NB4 (cell line): ENCODE measurements around the gene ANP32B.
"Not testable (repeated sequence)": the region's sequence is repeated elsewhere in the genome, so short reads cannot be mapped to it uniquely, and the experiment has no call there.

ENCODE experiments used
- DNase-seq: peaks from one replicate; pipeline ENCODE4 v3.0.0; 2010; ENCODE audit warnings: low read depth
- H3K4me3 ChIP-seq: one replicate; pipeline ENCODE4 v1.5.1; 2011; ENCODE audit warnings: mild to moderate bottlenecking, low read depth, low read length, moderate library complexity
- MYC ChIP-seq: IDR thresholded peaks from 2 replicates; pipeline ENCODE4 v1.6.1; 2011; ENCODE audit warnings: low read depth, low read length
- POLR2A ChIP-seq: IDR thresholded peaks from 2 replicates; pipeline ENCODE4 v1.6.1; 2011; ENCODE audit warnings: mild to moderate bottlenecking; ENCODE audit not compliant: insufficient read length; ENCODE audit errors: extremely low read depth
- TF ChIP-seq, protein P1 (sequence below): IDR thresholded peaks from one replicate; pipeline ENCODE4 v1.5.1; 2012; ENCODE audit warnings: low read depth, low read length
- TF ChIP-seq, protein P2 (sequence below): IDR thresholded peaks from 2 replicates; pipeline ENCODE4 v1.6.1; 2011; ENCODE audit warnings: low read depth, low read length

Gene ANP32B

DNA sequence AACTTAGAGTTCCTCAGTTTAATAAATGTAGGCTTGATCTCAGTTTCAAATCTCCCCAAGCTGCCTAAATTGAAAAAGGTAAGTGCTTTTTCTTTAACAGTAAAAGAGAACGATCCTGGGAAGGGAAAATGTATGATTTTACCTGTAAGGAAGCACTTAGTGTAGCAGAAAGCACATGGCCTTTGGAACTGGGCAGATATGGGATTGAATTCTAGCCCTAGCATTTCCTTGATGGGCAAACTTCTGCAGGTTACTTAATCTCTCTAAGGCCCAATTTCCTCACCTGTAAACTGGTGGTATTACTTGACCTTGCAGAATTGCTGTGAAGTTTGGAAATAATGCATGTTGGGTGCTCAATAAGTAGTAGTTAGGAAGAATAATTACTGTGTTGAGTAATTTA, 11.6 kb downstream of the ANP32B start:
- no peak for DNase-seq
- TF ChIP-seq, protein P1, sequence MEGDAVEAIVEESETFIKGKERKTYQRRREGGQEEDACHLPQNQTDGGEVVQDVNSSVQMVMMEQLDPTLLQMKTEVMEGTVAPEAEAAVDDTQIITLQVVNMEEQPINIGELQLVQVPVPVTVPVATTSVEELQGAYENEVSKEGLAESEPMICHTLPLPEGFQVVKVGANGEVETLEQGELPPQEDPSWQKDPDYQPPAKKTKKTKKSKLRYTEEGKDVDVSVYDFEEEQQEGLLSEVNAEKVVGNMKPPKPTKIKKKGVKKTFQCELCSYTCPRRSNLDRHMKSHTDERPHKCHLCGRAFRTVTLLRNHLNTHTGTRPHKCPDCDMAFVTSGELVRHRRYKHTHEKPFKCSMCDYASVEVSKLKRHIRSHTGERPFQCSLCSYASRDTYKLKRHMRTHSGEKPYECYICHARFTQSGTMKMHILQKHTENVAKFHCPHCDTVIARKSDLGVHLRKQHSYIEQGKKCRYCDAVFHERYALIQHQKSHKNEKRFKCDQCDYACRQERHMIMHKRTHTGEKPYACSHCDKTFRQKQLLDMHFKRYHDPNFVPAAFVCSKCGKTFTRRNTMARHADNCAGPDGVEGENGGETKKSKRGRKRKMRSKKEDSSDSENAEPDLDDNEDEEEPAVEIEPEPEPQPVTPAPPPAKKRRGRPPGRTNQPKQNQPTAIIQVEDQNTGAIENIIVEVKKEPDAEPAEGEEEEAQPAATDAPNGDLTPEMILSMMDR: no peak
- TF ChIP-seq POLR2A (no peak), MYC (no peak)
- TF ChIP-seq, protein P2, sequence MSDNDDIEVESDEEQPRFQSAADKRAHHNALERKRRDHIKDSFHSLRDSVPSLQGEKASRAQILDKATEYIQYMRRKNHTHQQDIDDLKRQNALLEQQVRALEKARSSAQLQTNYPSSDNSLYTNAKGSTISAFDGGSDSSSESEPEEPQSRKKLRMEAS: no peak
- no peak overlapping the region for H3K4me3 ChIP-seq

DNA sequence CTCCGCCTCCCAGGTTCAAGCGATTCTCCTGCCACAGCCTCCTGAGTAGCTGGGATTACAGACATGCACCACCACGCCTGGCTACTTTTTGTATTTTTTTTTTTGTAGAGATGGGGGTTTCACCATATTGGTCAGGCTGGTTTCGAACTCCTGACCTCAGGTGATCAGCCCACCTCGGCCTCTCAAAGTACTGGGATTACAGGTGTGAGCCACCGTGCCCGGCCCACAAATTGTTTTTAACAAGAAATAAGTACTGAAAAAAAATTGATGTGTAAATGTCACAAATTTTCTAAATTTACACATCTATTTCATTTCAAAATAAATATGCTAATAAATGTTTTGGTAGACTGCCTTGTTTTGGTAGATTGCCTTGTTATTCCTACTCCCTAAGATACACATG, 13.5 kb downstream of the ANP32B start:
- DNase-seq, H3K4me3 ChIP-seq: not testable (repeated sequence)

DNA sequence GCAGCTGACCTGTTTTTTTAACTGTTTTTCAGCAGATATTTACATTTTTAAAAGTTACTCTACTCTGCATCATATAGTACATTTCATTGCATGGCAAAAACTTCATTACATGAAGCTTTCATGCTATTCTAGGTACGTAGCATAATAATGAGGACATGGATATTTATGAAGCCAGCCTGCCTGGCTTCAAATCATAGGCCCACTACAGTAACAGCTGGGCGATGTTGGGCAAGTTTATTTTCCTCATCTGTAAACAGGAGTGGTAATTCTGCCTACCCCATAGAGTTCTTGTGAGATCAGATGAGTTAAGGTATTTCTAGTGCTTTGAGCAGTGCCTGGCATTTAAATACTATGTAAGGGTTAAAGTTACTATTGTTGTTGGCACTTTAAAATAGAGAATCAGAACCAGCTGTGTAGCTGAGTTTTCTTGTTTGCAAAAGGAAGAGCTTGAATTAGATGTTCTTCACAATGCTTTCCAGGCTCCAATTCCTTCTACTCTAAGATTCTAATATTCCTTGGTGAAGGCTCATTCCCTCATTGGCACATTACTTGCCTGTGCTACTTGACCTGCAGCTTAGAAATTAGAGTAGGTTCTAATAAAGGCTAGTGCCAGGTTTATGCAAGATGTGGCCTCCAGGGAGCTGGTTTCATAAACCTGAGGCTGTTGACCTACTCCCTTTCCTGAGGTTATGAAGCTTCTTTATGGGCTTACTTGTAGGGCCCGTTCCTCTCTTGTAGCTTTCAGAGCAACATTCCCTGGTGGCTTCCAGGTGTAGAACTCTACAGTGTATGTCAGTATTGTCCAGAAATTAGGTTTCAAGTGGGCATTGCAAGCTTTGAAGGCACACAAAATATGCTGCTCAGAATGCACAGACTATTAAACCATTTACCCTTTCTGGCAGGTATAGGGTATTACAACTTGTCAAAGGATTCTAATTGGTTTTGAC, 14.5 kb downstream of the ANP32B start:
- TF ChIP-seq, protein P2: no peak
- TF ChIP-seq, protein P1: no peak
- TF ChIP-seq MYC: no peak
- TF ChIP-seq POLR2A: no peak
- no peak overlapping the region for H3K4me3 ChIP-seq
- DNase-seq: peak; percentile 35

DNA sequence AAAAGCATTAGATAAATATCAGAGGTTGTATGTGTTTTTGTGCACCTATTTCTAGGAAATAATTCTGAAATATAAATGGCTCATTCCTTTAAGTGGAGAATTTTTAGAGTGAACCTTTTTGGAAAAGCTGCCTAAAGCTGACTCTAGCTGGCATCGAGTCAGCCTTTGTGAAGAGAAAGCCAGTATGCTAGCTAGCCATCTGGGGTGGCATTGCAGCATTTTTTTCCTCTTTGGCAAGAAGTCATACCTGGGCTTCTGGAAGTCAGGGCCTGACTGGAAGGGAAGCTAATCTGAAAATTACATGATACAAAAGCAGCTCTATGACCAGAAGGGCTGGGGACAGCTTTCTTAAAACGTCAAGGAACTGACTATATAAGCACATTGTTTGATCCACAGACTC, 19.7 kb downstream of the ANP32B start:
- TF ChIP-seq, protein P1: no peak
- no peak for TF ChIP-seq MYC
- TF ChIP-seq POLR2A: no peak
- TF ChIP-seq, protein P2: no peak
- no peak for DNase-seq
- H3K4me3 ChIP-seq: no peak overlapping the region

DNA sequence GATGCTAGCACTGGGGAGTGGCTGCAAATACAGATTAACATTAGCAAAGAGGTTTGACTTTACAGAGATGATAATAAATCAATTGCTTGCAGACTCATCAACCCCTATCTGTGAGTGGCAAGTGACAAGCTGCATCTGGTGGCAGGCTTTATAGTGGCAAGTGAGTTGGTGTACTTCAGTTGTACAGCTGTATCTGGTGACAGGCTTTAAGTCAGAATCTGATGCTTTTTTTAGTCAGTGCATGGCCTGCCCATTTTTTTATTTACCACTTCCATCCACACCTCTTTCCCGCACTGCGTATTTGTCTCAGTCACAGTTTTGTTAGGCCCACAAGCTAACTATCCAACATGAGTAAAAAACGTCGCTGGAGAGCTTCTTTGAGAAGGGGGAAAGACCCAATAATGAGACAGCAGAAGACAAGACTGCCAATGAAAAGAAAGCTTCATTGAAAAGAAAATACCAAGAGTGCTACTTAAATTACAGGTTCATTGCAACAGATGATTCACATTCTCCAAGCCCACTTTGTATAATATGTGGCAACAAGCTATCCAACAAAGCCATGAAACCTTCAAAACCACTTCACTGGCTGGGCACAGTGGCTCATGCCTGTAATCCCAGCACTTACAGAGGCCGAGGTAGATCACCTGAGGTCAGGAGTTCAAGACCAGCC, 23.1 kb downstream of the ANP32B start:
- no peak for DNase-seq
- TF ChIP-seq MYC (no peak), POLR2A (no peak)
- TF ChIP-seq, protein P1: no peak
- TF ChIP-seq, protein P2: no peak
- no peak overlapping the region for H3K4me3 ChIP-seq

DNA sequence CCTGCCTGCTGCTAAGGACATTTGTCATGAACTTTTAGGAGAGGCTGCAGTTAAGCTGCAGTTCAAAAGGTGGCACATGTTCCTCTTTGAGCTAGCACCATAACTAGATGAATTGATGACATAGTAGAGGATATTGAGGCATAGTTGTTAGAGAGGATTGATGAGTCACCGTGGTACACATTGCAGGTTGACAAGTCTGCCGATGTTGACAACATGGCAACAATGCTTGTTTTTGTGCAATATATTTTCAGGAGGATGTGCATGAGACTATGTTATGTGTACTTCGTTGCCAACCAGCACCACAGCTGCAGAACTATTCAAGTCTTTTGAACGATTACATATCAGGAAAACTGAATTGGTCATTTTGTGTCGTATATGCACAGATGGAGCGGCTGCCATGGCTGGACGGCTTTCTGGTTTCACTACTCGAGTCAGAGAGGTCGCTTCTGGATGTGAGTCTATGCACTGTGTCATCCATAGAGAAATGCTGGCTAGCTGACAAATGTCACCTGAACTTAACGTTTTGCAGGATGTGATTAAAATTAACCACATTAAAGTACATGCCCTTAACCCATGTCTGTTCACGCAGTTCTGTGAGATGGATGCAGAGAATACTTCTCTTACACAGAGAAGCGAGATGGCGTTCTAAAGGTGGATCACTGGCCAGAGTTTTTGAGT, 24.2 kb downstream of the ANP32B start:
- peak; percentile 54 for DNase-seq
- no peak overlapping the region for H3K4me3 ChIP-seq
- TF ChIP-seq, protein P2: 0 out of 2 replicates have a peak, but pooled peaks have one; percentile 8
- TF ChIP-seq MYC (no peak), POLR2A (no peak)
- TF ChIP-seq, protein P1: no peak
